ENCODE results near the gene UBXN1.
"Not testable (repeated sequence)": the region's sequence is repeated elsewhere in the genome, so short reads cannot be mapped to it uniquely, and the experiment has no call there.

DNA sequence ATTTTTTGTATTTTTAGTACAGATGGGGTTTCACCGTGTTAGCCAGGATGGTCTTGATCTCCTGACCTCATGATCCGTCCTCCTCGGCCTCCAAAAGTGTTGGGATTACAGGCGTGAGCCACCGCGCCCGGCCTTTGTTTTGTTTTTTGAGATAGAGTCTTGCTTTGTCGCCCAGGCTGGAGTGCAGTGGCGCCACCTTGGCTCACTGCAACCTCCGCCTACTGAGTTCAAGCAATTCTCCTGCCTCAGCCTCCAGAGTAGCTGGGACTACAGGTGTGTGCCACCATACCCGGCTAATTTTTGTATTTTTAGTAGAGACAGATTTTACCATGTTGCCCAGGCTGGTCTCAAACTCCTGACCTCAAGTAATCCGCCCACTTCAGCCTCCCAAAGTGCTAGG, 28.6 kb downstream of the UBXN1 start:
- TF ChIP-seq FOXM1 (IDR thresholded peaks at IDR 0.05; ENCODE audit: low read depth, low read length); ZNF384 (IDR thresholded peaks at IDR 0.05; ENCODE audit: borderline replicate concordance, low read depth, low read length); POLR2A (IDR thresholded peaks at IDR 0.05; ENCODE audit: low read depth, low read length); EZH2 (IDR thresholded peaks at IDR 0.05; ENCODE audit: borderline replicate concordance, control insufficient read depth, low read depth, low read length): not testable (repeated sequence)
- TF ChIP-seq, protein P1, sequence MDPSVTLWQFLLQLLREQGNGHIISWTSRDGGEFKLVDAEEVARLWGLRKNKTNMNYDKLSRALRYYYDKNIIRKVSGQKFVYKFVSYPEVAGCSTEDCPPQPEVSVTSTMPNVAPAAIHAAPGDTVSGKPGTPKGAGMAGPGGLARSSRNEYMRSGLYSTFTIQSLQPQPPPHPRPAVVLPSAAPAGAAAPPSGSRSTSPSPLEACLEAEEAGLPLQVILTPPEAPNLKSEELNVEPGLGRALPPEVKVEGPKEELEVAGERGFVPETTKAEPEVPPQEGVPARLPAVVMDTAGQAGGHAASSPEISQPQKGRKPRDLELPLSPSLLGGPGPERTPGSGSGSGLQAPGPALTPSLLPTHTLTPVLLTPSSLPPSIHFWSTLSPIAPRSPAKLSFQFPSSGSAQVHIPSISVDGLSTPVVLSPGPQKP (IDR thresholded peaks at IDR 0.05; ENCODE audit: low read depth, low read length) = not testable (repeated sequence)
